HT1080 (cell line): Measurements from ENCODE around the gene CD22. TPM values are rescaled to one million over a fixed set of nuclear protein-coding genes. Genes with fewer than 3 reads are reported as not detected.

Experiments used
- DNase-seq: peaks from one replicate; pipeline ENCODE4 v3.0.0-alpha.2; 2015; ENCODE audit warnings: low read depth
- total RNA-seq: library from RNA; depleted of rRNA; stranded (reverse); fragments of >200 nt; shearing (Covaris generic); gene quantifications from 2 replicates; pipeline ENCODE4 v1.2.3, GENCODE V29; 2014; rRNA removed

The CD22 gene
- total RNA-seq, 1 experiment from 2014 or later, result 23.2 TPM

GRCh38 chr19:35381318-35381717, 52.3 kb downstream of the CD22 start:
- DNase-seq, result no peak

DNA sequence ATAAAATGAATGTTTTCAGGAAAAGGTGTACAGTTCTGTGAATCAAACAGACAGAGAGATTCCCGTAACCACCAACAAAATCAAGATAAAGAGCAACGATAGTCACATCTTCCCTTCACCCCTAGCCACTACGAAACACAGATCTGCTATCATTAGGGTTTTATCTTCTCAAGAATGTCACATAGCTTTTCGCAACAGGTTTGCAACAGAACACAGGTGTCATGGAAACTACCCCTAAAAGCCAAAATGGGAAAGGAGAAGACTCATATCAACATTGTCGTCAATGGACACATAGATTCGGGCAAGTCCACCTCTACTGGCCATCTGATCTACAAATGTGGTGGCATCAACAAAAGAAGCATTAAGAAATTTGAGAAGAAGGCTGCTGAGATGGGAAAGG, 52.9 kb downstream of the CD22 start:
- DNase-seq, result no peak

GRCh38 chr19:35383536-35383935, 54.5 kb downstream of the CD22 start:
- DNase-seq, result no peak

DNA sequence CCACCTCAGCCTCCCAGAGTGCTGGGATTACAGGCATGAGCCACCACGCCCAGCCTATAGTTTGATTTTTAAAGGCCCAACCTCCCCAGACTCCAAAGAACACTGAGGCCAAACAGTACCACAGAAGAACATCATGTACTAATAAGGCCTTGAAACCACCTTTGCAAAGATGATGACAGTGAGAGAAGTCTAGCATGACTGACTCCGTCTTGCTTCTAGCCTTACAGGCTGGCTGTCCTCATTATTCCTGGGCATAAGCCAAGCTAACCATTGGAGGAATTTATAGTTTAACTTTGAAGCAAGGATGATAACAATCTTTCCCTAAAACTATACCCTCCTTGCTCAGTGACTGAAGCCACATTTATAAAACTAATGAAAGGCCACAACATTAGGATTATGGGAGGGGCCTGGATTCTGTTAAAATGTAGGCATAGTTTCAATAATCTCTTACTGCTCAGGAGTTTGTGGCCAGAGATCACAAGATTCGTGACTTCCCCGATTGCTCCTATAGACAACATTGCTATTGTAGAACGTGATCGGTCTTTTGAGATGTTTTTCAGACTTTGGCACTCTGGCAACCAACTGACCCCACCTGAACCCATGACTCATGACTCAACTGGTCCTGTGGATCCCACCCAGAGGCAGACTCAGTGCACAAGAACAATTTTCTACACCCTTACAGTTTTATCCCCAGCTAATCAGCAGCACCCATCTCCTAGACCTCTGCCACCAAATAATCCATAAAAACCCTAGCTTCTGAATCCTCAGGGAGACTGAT, 59.5 kb downstream of the CD22 start:
- no peak for DNase-seq

DNA sequence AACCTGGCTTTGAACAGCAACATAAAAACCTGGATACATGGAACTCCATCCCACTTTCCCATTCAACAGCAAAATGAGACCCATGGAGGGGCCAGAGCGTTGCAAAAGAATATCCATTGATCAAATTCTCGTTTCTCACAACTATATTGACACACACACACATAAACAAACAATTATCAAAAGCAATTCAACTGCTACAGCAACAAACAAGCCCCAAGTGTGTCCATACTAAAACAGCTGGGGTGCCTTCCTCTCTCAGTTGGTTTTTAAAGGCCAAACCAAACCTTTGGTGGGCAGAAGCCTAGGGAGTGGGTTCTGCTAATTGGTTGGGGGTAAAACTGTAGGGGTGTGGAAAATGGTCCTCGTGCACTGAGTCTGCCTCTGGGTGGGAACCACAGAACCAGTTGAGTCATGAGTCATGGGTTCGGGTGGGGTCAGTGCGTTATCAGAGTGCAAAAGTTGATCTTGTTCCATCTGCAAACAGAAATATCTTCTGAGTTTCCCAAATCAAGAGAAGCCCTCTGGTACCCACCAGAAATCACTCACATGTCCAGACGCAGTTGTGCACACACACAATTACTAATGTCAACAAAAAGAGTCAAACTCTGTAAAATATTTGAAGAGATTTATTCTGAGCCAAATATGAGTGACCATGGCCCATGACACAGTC, 60.3 kb downstream of the CD22 start:
- DNase-seq, result no peak

GRCh38 chr19:35392742-35393715, 64.0 kb downstream of the CD22 start:
- DNase-seq, result no peak

DNA sequence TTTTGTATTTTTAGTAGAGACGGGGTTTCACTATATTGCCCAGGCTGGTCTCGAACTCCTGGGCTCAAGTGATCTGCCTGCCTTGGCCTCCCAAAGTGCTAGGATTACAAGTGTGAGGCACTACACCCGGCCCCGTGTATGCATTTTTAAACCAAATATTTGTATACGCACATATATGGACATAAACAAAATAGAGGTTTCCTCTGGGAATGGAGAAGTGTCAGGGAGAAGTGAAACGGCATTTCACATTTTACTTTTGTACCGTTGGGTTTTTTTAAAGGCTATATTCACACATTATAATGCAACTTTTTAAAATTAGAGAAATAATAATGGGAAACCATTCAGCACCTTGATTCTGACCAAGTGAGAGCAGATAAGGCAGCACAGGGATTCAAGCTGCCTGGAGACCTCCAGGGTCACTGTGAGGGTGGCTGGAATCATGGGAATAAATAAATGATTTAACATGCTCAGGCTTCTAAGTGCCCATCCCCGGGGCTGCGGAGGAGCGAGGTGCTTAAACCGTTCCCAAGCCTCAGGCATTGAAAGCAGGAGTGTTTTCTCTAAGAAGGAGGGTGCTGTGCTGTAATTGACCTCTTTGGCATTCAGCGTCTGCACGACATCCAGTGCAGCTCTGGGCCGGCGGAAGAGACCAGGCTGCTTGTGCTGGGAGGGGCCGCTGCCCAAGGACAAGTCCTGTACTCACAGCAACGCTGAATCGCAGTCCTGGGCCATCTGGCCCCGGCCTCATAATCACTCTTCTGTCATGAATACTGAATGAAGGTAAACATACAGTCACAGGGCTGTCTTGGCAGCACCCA, 66.6 kb downstream of the CD22 start:
- DNase-seq, result no peak

DNA sequence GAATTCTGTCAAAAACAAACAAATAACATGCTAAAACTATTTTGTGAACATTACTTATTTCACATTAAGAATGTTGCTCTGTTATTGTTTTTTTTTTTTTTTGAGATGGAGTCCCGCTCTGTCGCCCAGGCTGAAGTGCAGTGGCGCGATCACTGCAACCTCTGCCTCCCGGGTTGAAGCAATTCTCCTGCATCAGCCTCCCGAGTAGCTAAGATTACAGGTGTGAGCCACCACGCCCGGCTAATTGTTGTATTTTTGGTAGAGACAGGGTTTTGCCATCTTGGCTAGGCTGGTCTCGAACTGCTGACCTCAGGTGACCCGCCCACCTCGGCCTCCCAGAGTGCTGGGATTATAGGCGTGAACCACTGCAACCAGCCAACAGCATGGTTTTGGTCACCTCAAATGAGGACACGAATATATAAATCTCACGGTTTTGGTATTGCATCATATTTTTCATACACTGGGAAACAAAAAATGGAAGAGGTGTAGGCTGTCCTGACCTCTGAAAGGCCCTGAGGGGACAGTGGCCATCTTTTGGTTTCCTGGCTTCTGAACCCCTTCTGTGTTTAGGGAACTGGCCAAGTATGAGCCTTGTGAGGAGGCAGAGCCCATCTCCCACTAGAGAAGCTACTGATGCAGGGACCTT, 67.4 kb downstream of the CD22 start:
- no peak for DNase-seq

Other genes with a start within 250 kb of the CD22 start
- gene FXYD3, start 213.4 kb upstream of the CD22 start, total RNA-seq, result not detected in 2 replicates
- not detected in 2 replicates for gene LGI4, start 194.1 kb upstream of the CD22 start, total RNA-seq
- gene FXYD1, start 190.4 kb upstream of the CD22 start, total RNA-seq, result not detected in 2 replicates
- 0.66 and 1.7 TPM in 2 replicates for gene FXYD7, start 185.9 kb upstream of the CD22 start, total RNA-seq
- gene FXYD5, start 174.5 kb upstream of the CD22 start, total RNA-seq, result 255 and 385 TPM in 2 replicates
- gene FAM187B, start 100.4 kb upstream of the CD22 start, total RNA-seq, result not detected in 2 replicates
- 0.23 and 1.3 TPM in 2 replicates for gene LSR, start 80.2 kb upstream of the CD22 start, total RNA-seq
- gene USF2, start 60.2 kb upstream of the CD22 start, total RNA-seq, result 106 and 129 TPM in 2 replicates
- gene HAMP, start 46.7 kb upstream of the CD22 start, total RNA-seq, result not detected in 2 replicates
- gene MAG, start 37.0 kb upstream of the CD22 start, total RNA-seq, result not detected in 2 replicates
- gene FFAR1, start 18.7 kb downstream of the CD22 start, total RNA-seq, result 0.06 TPM in 1 of 2 replicates, not detected in the other
- 0.11 TPM in 1 of 2 replicates, not detected in the other for gene FFAR3, start 29.3 kb downstream of the CD22 start, total RNA-seq
- not detected in 2 replicates for gene GPR42, start 41.9 kb downstream of the CD22 start, total RNA-seq
- not detected in 2 replicates for gene FFAR2, start 119.1 kb downstream of the CD22 start, total RNA-seq
- gene KRTDAP, start 161.3 kb downstream of the CD22 start, total RNA-seq, result not detected in 2 replicates
- 34.4 and 53.0 TPM in 2 replicates for gene DMKN, start 184.5 kb downstream of the CD22 start, total RNA-seq
- gene SBSN, start 199.1 kb downstream of the CD22 start, total RNA-seq, result 3.0 and 14.9 TPM in 2 replicates
- not detected in 2 replicates for gene GAPDHS, start 204.3 kb downstream of the CD22 start, total RNA-seq
- gene TMEM147, start 216.4 kb downstream of the CD22 start, total RNA-seq, result 162 and 178 TPM in 2 replicates
- not detected in 2 replicates for gene ATP4A, start 234.5 kb downstream of the CD22 start, total RNA-seq